Activated naive CD4-positive, alpha-beta T cell treated with anti-CD3 and anti-CD28 coated beads for 36 hours (primary cell): ENCODE data around the gene ROMO1. TPM values are rescaled to one million over a fixed set of nuclear protein-coding genes. Genes with fewer than 3 reads are reported as not detected.
A peak's percentile ranks its signal among the peaks of the same experiment; 100 is the strongest.

ENCODE experiments used
- CTCF ChIA-PET: fragments of 350-600 bp; sonication (Branson Sonifier 250); formaldehyde crosslinking; loops from one replicate; lab custom pipeline; 2021; ENCODE audit warnings: antibody characterized with exemption; lab: Charles Lee
- DNase-seq: peaks from one replicate; pipeline ENCODE4 v3.0.0-alpha.2; 2020
- H3K27ac Mint-ChIP-seq: one replicate; pipeline ENCODE4 v1.8.0; 2021; ENCODE audit warnings: mild to moderate bottlenecking, mixed read lengths
- H3K27me3 Mint-ChIP-seq: one replicate; pipeline ENCODE4 v1.8.0; 2021; ENCODE audit warnings: low read depth, mixed read lengths
- H3K36me3 Mint-ChIP-seq: one replicate; pipeline ENCODE4 v1.8.0; 2021; ENCODE audit warnings: low read depth, mixed read lengths
- H3K4me1 Mint-ChIP-seq: one replicate; pipeline ENCODE4 v1.8.0; 2021; ENCODE audit warnings: low read depth, mixed read lengths
- H3K4me3 Mint-ChIP-seq: one replicate; pipeline ENCODE4 v1.8.0; 2021; ENCODE audit warnings: mild to moderate bottlenecking, moderate library complexity, mixed read lengths
- H3K9me3 Mint-ChIP-seq: one replicate; pipeline ENCODE4 v1.8.0; 2021; ENCODE audit warnings: mixed read lengths
- intact Hi-C: fragments of 100-400 bp; cut with micrococcal nuclease; formaldehyde crosslinking; loops from one replicate; pipeline ENCODE4 v1.15.1; 2023
- total RNA-seq, 2 experiments: library from RNA; stranded (reverse); gene quantifications; one replicate each; pipeline ENCODE4 v1.2.3, GENCODE V29; 2021

ROMO1 gene
- total RNA-seq, 2 experiments from 2014 or later, result 120 to 134 TPM

GRCh38 chr20:35729283-35729807 is 30.1 kb downstream of the ROMO1 start:
- no peak overlapping the region for H3K4me3 Mint-ChIP-seq
- intact Hi-C loops, result no loop called here
- DNase-seq, result no peak
- H3K4me1 Mint-ChIP-seq, result peaks cover 48% of the 10 kb centered on the region
- H3K36me3 Mint-ChIP-seq, result peaks cover 49% of the 10 kb centered on the region
- no peaks in the 10 kb centered on the region for H3K27me3 Mint-ChIP-seq
- H3K9me3 Mint-ChIP-seq, result no peaks in the 10 kb centered on the region
- CTCF ChIA-PET, result interaction anchor here (0.5 to 1.9 kb wide), 4 partner anchors 10 to 225 kb away, joined by 3 to 6 read pairs (median 5); partner anchors contain the start of gene SCAND1
- no peak overlapping the region for H3K27ac Mint-ChIP-seq

- DNase-seq, result no peak
- Mint-ChIP-seq H3K9me3 (no peaks in the 10 kb centered on the region), H3K36me3 (peaks cover 49% of the 10 kb centered on the region), H3K27me3 (no peaks in the 10 kb centered on the region), H3K4me1 (peaks cover 49% of the 10 kb centered on the region), H3K27ac (peak overlapping the region; percentile 59), H3K4me3 (no peak overlapping the region)
- intact Hi-C loops, result no loop called here
- CTCF ChIA-PET, result interaction anchor here (0.5 to 1.9 kb wide), 4 partner anchors 9 to 37 kb away, joined by 3 to 6 read pairs (median 5); no protein-coding TSS in a partner anchor
Observed at GRCh38 chr20:35729836-35730582, 30.8 kb downstream of the ROMO1 start.

GRCh38 chr20:35730583-35731468 is 31.6 kb downstream of the ROMO1 start:
- Mint-ChIP-seq H3K4me3 (no peak overlapping the region), H3K9me3 (no peaks in the 10 kb centered on the region), H3K36me3 (peaks cover 47% of the 10 kb centered on the region), H3K4me1 (peaks cover 51% of the 10 kb centered on the region), H3K27me3 (no peaks in the 10 kb centered on the region), H3K27ac (no peak overlapping the region)
- CTCF ChIA-PET, result interaction anchor here (0.9 to 1.9 kb wide), 3 partner anchors 9 to 19 kb away, joined by 3 to 6 read pairs (median 4); no protein-coding TSS in a partner anchor
- intact Hi-C loops, result no loop called here
- no peak for DNase-seq

GRCh38 chr20:35731469-35731788 is 32.2 kb downstream of the ROMO1 start:
- Mint-ChIP-seq H3K9me3 (no peaks in the 10 kb centered on the region), H3K36me3 (peaks cover 51% of the 10 kb centered on the region), H3K4me1 (peaks cover 54% of the 10 kb centered on the region), H3K4me3 (no peak overlapping the region), H3K27me3 (no peaks in the 10 kb centered on the region), H3K27ac (no peak overlapping the region)
- no peak for DNase-seq
- CTCF ChIA-PET, result interaction anchor here (1.3 to 1.9 kb wide), 2 partner anchors 8 to 20 kb away, joined by 3 to 6 read pairs; no protein-coding TSS in a partner anchor
- intact Hi-C loops, result no loop called here

GRCh38 chr20:35731862-35732643 is 32.8 kb downstream of the ROMO1 start:
- Mint-ChIP-seq H3K36me3 (peaks cover 47% of the 10 kb centered on the region), H3K27ac (no peak overlapping the region), H3K4me1 (peaks cover 57% of the 10 kb centered on the region), H3K27me3 (no peaks in the 10 kb centered on the region), H3K4me3 (no peak overlapping the region), H3K9me3 (no peaks in the 10 kb centered on the region)
- CTCF ChIA-PET, result no interaction called here
- intact Hi-C loops, result no loop called here
- DNase-seq, result no peak

- Mint-ChIP-seq H3K4me1 (peaks cover 59% of the 10 kb centered on the region), H3K4me3 (no peak overlapping the region)
- intact Hi-C loops, result no loop called here
Observed at GRCh38 chr20:35732644-35732982, 33.4 kb downstream of the ROMO1 start.

GRCh38 chr20:35734374-35734773 is 35.2 kb downstream of the ROMO1 start:
- CTCF ChIA-PET, result interaction anchor here (1.0 to 1.3 kb wide), 2 partner anchors 23 to 150 kb away, joined by 3 to 4 read pairs; no protein-coding TSS in a partner anchor
- Mint-ChIP-seq H3K27ac (peak overlapping the region; percentile 78), H3K9me3 (no peaks in the 10 kb centered on the region), H3K36me3 (peaks cover 58% of the 10 kb centered on the region), H3K4me3 (peak overlapping the region; percentile 1), H3K4me1 (peaks cover 72% of the 10 kb centered on the region), H3K27me3 (no peaks in the 10 kb centered on the region)
- no peak for DNase-seq
- intact Hi-C loops, result no loop called here

More at GRCh38 chr20:35732644-35732982, 33.4 kb downstream of the ROMO1 start:
- Mint-ChIP-seq H3K9me3 (no peaks in the 10 kb centered on the region), H3K27ac (no peak overlapping the region), H3K36me3 (peaks cover 47% of the 10 kb centered on the region), H3K27me3 (no peaks in the 10 kb centered on the region)
- no peak for DNase-seq
- CTCF ChIA-PET, result no interaction called here

- H3K9me3 Mint-ChIP-seq, result no peaks in the 10 kb centered on the region
- CTCF ChIA-PET, result interaction anchor here (0.8 to 1.3 kb wide), 3 partner anchors 24 to 149 kb away, joined by 3 to 5 read pairs (median 4); no protein-coding TSS in a partner anchor
- H3K4me1 Mint-ChIP-seq, result peaks cover 71% of the 10 kb centered on the region
- peak overlapping the region; percentile 78 for H3K27ac Mint-ChIP-seq
- intact Hi-C loops, result no loop called here
- H3K4me3 Mint-ChIP-seq, result no peak overlapping the region
- no peaks in the 10 kb centered on the region for H3K27me3 Mint-ChIP-seq
- peaks cover 58% of the 10 kb centered on the region for H3K36me3 Mint-ChIP-seq
- no peak for DNase-seq
Observed at GRCh38 chr20:35734777-35735649, 35.8 kb downstream of the ROMO1 start.

GRCh38 chr20:35735826-35736470 is 36.7 kb downstream of the ROMO1 start:
- H3K9me3 Mint-ChIP-seq, result no peaks in the 10 kb centered on the region
- peak overlapping the region; percentile 61 for H3K27ac Mint-ChIP-seq
- peaks cover 63% of the 10 kb centered on the region for H3K36me3 Mint-ChIP-seq
- H3K4me1 Mint-ChIP-seq, result peaks cover 71% of the 10 kb centered on the region
- no peak for DNase-seq
- no peaks in the 10 kb centered on the region for H3K27me3 Mint-ChIP-seq
- CTCF ChIA-PET, result no interaction called here
- intact Hi-C loops, result no loop called here
- H3K4me3 Mint-ChIP-seq, result peak overlapping the region; percentile 36

- CTCF ChIA-PET, result no interaction called here
- Mint-ChIP-seq H3K27me3 (no peaks in the 10 kb centered on the region), H3K27ac (peak overlapping the region; percentile 79), H3K4me3 (peak overlapping the region; percentile 61), H3K36me3 (peaks cover 70% of the 10 kb centered on the region), H3K4me1 (peaks cover 61% of the 10 kb centered on the region), H3K9me3 (no peaks in the 10 kb centered on the region)
- DNase-seq, result no peak
- intact Hi-C loops, result no loop called here
Observed at GRCh38 chr20:35737865-35738333, 38.7 kb downstream of the ROMO1 start.
